Fibroblast of the conjunctiva (primary cell): Measurements from ENCODE around the gene CTBP2.
"Not testable (repeated sequence)": the region's sequence is repeated elsewhere in the genome, so short reads cannot be mapped to it uniquely, and the experiment has no call there.

Source experiments
- DNase-seq: peaks from one replicate; pipeline ENCODE4 v3.0.0-alpha.2; 2010; ENCODE audit warnings: low read depth

Gene CTBP2

DNA sequence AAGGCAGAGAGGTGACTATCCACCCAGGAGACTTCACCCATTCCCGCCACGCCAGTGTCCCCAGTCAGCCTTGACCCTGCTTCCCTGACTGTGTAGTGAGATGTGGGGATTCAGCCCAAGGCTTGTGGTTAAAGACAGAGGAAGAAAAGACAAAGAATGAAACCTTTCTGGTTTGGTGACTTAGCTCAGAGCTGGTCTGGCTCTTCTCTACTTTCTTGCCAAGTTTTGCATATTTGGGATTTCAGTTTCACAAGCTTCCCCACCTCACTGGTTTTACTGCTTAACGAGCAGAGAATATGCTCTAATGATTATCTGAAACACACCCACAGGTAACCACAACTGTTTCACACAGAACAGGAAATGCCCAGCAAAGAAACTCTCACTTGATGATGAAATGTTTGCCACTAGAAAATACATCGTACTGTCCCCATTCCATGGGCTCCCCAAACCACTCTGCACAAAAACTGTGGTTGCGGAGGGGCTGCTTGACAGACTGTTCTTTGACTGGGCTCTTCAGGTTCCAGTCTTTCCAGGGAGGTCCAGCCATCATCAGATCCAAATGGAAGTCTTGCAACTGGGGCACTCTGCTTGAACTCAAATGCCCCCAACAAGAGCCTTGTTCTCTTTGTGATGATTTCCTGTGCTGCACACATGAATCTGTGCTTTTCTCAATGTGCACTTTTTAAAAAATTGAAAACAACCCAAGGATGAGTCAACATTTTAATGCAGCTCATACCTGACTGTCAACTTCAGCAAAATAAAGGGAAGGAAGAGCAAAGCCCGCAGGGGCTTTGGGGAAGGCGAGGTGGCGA is 95.5 kb downstream of the CTBP2 start:
- DNase-seq, result no peak

DNA sequence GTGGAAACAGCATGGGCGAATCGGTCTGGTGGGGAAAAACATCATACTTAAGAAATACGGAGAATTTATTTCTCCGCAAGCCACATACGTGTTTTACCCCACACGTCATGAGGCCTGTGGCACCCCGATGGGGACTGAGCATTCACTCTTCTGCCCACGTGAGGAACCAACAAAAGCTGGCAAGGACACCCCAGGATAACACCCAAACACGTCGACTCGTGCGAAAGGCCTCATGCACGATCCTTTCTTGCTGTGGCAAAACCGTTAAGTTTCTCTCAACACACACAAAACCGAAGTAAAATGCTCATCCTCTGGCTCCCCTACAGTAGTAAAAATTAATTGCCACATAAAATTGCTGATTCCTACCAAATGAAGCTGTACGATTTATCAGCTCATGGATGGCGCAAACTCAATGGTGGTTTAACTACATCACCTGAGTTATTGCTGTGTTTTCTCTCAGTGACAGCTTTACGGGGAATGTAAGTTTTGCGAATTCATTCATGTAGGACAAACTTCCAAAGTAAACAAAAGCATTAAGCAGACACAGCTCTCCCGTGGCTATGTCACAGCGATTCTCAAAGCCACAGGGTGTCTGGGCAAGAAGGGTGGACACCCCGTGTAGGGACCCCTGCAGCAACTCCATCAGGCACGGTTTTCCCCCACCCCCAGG is 97.0 kb downstream of the CTBP2 start:
- no peak for DNase-seq

DNA sequence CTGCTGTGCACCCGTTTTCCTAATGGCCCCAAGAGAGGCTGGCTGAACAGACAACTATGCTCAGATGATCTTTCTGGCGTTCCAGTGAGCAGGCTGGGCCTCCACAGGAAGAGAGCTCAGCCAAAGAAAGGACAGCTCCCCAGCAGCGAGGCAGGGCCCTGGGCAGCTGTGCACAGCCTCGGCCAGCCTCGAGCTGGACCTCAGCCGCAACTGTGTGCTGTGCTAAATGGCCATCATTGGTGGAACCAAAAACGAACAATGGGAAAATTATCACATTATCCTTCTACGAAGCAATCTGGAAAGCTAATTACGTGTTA is 97.5 kb downstream of the CTBP2 start:
- no peak for DNase-seq

GRCh38 chr10:125062227-125062913 is 98.0 kb downstream of the CTBP2 start:
- no peak for DNase-seq

DNA sequence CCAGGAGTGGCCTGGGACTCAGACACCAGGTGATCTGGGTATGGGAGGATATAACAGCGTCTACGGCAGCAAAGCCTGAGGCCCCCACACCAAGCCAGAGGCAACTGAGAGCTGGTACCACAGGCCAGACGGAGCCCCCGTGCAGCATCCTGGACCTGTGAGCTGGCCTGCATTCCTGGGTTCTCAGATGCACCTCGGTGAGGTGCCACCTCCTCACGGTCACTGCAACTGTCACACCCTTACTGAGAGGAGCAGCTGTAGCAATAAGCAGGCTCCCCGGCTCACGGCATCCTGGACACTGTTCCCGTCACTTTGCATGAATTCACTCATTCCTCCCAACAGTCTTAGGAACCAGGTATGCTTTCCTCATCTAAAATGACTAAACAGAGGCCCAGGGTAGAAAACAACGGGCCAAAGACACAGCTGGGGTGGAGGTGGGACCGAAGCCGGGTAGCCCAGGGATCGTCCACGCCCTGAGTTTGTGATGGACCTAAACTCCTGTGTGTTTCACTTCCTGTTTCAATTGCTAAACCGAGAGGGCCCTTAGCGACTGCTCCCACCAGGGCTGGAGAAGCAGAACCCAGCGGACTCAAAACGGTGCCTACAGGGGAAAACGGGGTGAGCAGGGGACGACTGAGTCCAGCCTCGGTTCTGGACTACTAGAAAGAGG is 98.7 kb downstream of the CTBP2 start:
- DNase-seq, result no peak

- peak; percentile 74 for DNase-seq
Observed at GRCh38 chr10:125060826-125061556, 99.4 kb downstream of the CTBP2 start.

DNA sequence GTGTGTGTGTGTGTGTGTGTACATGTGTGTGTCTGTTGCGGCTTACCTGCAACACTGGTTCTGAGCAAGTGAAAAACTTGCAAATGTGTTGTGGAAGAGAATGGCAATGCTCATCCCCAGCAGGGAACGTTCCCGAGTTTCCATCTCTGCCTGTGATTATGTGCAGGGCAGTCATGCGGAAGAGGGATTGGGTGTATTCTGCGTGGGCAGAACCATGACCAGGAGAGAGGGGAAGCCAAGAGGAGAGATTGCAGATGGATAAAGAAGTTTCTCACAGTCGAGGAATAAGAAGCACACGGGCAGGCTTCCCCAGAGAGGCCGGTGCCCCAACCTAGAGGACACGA is 99.9 kb downstream of the CTBP2 start:
- no peak for DNase-seq

DNA sequence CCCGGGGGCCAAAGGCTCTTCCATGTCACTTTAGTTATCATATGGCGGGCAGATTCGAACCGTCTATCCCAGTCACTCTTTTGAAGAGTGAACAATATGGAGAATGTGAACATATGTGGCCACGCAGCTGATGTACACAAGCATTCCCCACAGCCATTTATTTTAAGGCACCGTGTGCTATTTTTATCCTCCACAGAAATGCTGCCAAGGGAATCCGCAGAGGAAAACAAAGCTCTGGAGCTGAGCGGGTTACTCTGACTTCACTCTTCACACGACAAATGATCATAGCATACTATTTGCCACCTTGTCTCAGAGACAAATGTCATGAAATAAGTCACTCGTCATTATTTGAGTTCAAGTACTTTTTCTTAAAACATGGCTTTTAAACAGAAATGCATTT is 100.3 kb downstream of the CTBP2 start:
- DNase-seq, result no peak

DNA sequence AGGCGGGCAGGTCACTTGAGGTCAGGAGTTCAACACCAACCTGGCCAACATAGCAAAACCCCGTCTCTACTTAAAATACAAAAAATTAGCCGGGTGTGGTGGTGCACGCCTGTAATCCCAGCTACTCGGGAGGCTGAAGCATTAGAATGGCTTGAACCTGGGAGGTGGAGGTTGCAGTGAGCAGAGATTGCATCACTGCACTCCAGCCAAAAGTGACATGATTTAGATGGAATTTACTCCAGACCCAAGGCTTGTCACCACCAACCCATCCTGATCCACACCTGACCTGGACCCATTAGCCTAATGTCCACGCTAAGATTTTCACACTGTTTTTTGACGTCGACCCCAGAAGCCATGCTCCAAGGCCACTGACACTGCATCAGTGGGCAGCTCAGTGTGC is 101.0 kb downstream of the CTBP2 start:
- not testable (repeated sequence) for DNase-seq

- DNase-seq, result peak; percentile 87
Observed at GRCh38 chr10:125057158-125058001, 103.0 kb downstream of the CTBP2 start.

- no peak for DNase-seq
Observed at GRCh38 chr10:125056161-125057132, 103.9 kb downstream of the CTBP2 start.

DNA sequence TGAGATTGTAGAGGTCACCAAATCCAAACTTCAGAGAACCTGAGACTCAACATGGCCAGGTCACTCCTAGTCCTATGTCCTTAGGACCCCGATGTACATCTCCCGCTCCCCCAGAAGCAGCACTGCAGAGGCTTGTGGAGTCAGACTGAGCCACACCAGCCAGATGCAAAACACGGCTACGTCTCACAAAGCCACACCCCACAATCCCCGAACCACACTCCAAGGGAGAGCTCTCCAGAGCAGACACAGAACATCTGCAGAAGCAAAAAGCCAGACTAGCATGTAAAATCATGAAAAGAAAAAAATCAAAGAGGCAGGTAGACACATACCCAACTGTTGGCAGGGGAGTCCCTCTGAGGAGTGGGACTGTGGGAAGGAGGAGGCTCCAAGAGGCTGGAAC is 104.9 kb downstream of the CTBP2 start:
- no peak for DNase-seq

- DNase-seq, result no peak
Observed at GRCh38 chr10:125054669-125055268, 105.6 kb downstream of the CTBP2 start.

DNA sequence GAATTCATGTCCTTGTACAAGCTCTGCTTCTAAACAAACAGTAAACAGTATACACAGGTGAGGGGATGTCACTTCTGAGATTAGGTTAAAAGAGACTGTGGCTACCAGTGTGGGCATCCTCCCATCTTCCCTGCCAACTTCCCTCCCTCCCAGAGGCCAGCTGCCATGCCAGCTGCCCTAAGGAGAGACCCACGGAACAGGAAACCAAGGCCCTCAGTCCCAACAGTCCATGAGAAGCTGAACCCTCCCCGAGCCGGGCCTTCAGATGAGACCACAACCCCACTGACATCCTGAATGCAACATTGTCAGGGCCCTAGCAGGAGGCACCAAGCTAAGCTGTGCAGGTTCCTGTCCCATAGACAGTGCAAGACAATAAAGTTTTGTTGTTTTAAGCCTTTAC is 106.1 kb downstream of the CTBP2 start:
- no peak for DNase-seq

DNA sequence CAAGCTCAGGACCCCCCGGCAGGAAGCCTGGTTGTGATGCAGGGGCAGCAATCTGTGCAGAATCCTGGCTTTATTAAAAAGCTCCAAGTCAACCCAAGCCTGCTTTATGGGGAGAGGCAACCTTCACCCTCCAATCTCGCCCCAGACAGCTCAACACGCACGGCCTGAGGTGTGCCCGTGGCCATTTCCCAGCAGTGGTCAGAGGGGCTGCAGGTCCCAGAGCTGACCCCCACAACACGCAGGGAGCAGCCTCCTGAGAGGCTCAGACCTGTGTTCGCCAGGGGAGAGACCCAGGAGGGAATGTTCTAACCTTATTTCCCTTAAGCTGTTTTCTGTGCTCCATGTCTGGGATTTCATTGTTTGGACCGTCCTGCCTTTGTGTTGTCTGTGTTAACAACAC is 108.2 kb downstream of the CTBP2 start:
- DNase-seq, result no peak

DNA sequence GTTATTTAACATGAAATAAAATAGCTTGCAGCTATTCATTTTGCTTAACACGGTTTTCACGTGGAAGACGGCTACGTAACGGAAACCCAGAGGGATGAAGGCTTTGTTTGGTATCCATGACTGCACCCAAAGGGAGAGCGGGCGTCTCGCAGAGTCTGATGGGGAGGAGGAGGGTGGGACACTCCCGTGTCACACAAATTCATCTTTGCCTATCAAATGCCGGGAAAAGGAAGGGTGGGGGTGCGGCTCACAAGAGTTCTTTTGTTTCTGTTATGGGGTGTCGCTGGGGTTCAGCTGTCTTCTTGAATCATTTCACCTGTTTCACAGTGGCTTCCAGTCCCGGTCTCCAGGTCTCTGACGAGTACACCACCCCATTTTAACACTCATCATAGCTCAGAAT is 110.0 kb downstream of the CTBP2 start:
- no peak for DNase-seq

GRCh38 chr10:125049216-125049881 is 111.0 kb downstream of the CTBP2 start:
- no peak for DNase-seq

DNA sequence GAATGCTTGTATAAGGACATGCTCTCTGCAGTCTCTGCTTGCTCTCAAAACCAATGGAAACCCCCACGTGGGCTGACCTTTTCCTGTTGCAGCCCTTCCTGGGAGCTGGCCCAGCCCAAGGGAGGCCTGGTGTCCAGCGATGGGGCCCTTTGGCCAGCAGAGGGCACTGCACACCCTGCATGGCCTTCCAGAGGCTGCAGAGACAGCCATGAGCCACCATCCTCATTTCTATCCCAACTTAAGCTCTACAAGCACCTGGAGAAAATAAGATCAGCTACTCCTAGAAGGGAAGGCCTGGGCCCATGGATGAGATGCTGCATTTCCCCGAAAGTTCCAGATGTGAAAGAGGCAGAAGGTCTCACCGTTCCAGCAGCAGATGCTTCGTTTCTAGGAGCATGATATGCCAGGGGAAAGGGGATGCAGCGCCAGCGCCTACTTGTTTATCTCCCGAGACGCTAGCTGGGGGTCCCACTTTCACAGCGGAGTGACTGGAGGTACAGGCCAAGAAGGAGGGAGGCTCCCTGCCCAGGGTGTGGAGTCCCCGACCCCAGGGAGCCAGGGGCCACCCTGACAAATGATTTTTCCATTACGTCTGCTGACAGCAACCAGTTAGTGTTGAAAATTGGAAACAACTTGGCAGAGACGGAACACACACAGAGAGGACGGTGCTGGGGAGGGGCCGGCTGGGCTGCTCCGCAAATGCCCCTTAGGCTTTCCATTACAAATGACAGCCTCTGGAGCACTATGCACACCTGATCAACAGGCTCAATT is 112.1 kb downstream of the CTBP2 start:
- peak; percentile 75 for DNase-seq
